Endothelial cell (in vitro differentiated cells): ENCODE measurements around the gene DNAJB5. TPM values are rescaled to one million over a fixed set of nuclear protein-coding genes. Genes with fewer than 3 reads are reported as not detected.
A peak's percentile ranks its signal among the peaks of the same experiment; 100 is the strongest.

Experiments
- DNase-seq: peaks from one replicate; pipeline ENCODE4 v3.0.0; 2021; ENCODE audit warnings: low spot score
- H3K27ac Mint-ChIP-seq: one replicate; pipeline ENCODE4 v1.8.0; 2021; ENCODE audit warnings: mixed read lengths, inconsistent platforms; ENCODE audit not compliant: unreplicated experiment
- H3K27me3 Mint-ChIP-seq: one replicate; pipeline ENCODE4 v1.8.0; 2021; ENCODE audit warnings: mild to moderate bottlenecking, moderate library complexity, mixed read lengths, inconsistent platforms; ENCODE audit not compliant: unreplicated experiment
- H3K36me3 Mint-ChIP-seq: one replicate; pipeline ENCODE4 v1.8.0; 2021; ENCODE audit warnings: mild to moderate bottlenecking, low read depth, mixed read lengths, inconsistent platforms; ENCODE audit not compliant: unreplicated experiment
- H3K4me1 Mint-ChIP-seq: one replicate; pipeline ENCODE4 v1.8.0; 2021; ENCODE audit warnings: mild to moderate bottlenecking, mixed read lengths, inconsistent platforms; ENCODE audit not compliant: unreplicated experiment
- H3K4me3 Mint-ChIP-seq: one replicate; pipeline ENCODE4 v1.8.0; 2021; ENCODE audit warnings: mild to moderate bottlenecking, mixed read lengths, inconsistent platforms; ENCODE audit not compliant: unreplicated experiment
- H3K9me3 Mint-ChIP-seq: one replicate; pipeline ENCODE4 v1.8.0; 2021; ENCODE audit warnings: mixed read lengths, inconsistent platforms; ENCODE audit not compliant: unreplicated experiment
- total RNA-seq: library from RNA; stranded (reverse); fragmentation: NEBNext Ultra II Directional; extraction: Animal tissue kit (Norgen Biotek cat#: 25700); gene quantifications from one replicate; pipeline ENCODE4 v1.2.1, GENCODE V29; 2021; ENCODE audit not compliant: unreplicated experiment
- TF ChIP-seq, protein P1 (sequence below): fragments of 200-600 bp; sonication (generic); IDR thresholded peaks from one replicate; pipeline ENCODE4 v1.5.0; 2021; ENCODE audit warnings: antibody characterized with exemption; ENCODE audit not compliant: unreplicated experiment

DNAJB5 gene
- total RNA-seq, 1 donor from 2014 or later, result 20.4 TPM

DNA sequence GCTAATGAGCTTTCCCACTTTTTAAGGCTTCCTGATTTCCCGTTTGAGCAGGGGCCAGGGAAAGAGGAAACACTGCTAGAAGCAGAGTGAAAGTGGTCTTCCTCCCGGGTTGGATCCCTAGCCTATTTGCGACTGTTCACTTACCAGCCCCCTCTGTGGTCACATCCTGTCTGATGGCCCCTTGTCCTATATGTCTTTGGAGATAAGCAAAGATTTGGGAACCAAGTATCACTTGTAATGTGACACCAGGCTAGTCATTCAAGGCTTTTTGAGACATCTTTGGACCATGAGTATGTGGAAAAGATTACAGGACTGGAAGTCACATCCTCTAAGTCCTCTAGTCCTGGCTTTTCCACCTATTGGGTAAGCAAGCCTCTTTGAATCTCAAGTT, 6.1 kb downstream of the DNAJB5 start:
- no peak for DNase-seq
- Mint-ChIP-seq H3K27me3 (peaks cover 23% of the 10 kb centered on the region), H3K4me1 (peaks cover 60% of the 10 kb centered on the region), H3K9me3 (no peaks in the 10 kb centered on the region), H3K27ac (peak overlapping the region; percentile 81), H3K36me3 (peaks cover 19% of the 10 kb centered on the region), H3K4me3 (no peak overlapping the region)
- TF ChIP-seq, protein P1, sequence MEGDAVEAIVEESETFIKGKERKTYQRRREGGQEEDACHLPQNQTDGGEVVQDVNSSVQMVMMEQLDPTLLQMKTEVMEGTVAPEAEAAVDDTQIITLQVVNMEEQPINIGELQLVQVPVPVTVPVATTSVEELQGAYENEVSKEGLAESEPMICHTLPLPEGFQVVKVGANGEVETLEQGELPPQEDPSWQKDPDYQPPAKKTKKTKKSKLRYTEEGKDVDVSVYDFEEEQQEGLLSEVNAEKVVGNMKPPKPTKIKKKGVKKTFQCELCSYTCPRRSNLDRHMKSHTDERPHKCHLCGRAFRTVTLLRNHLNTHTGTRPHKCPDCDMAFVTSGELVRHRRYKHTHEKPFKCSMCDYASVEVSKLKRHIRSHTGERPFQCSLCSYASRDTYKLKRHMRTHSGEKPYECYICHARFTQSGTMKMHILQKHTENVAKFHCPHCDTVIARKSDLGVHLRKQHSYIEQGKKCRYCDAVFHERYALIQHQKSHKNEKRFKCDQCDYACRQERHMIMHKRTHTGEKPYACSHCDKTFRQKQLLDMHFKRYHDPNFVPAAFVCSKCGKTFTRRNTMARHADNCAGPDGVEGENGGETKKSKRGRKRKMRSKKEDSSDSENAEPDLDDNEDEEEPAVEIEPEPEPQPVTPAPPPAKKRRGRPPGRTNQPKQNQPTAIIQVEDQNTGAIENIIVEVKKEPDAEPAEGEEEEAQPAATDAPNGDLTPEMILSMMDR, result no peak

DNA sequence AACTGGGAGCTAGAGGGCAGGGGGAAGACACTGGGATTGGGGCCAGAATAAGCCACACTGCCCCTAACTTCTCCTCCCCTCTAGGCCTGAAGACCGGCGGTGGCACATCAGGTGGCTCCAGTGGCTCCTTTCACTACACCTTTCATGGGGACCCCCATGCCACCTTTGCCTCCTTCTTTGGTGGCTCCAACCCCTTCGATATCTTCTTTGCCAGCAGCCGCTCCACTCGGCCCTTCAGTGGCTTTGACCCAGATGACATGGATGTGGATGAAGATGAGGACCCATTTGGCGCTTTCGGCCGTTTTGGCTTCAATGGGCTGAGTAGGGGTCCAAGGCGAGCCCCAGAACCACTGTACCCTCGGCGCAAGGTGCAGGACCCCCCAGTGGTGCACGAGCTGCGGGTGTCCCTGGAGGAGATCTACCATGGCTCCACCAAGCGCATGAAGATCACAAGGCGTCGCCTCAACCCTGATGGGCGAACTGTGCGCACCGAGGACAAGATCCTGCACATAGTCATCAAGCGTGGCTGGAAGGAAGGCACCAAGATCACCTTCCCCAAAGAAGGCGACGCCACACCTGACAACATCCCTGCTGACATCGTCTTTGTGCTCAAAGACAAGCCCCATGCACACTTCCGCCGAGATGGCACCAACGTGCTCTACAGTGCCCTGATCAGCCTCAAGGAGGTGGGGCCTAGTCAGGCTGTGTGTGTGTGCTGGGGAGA, 6.8 kb downstream of the DNAJB5 start:
- H3K27ac Mint-ChIP-seq, result peak overlapping the region; percentile 23
- peak overlapping the region; percentile 78 for H3K4me3 Mint-ChIP-seq
- peaks cover 19% of the 10 kb centered on the region for H3K27me3 Mint-ChIP-seq
- TF ChIP-seq, protein P1, result no peak
- DNase-seq, result no peak
- no peaks in the 10 kb centered on the region for H3K9me3 Mint-ChIP-seq
- peaks cover 14% of the 10 kb centered on the region for H3K36me3 Mint-ChIP-seq
- H3K4me1 Mint-ChIP-seq, result peaks cover 60% of the 10 kb centered on the region

DNA sequence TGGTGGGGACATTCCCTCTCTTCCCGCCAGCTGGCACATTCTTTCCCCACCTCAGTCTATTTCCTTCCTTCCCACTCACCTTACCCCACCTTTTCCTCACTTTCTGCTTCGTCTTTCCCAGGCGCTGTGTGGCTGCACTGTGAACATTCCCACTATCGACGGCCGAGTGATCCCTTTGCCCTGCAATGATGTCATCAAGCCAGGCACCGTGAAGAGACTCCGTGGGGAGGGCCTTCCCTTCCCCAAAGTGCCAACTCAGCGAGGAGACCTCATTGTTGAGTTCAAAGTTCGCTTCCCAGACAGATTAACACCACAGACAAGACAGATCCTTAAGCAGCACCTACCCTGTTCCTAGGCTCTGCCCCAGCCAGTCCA, 7.3 kb downstream of the DNAJB5 start:
- Mint-ChIP-seq H3K27ac (peak overlapping the region; percentile 23), H3K36me3 (peaks cover 14% of the 10 kb centered on the region), H3K4me3 (peak overlapping the region; percentile 78), H3K9me3 (no peaks in the 10 kb centered on the region), H3K4me1 (peaks cover 61% of the 10 kb centered on the region), H3K27me3 (peaks cover 19% of the 10 kb centered on the region)
- DNase-seq, result no peak
- TF ChIP-seq, protein P1, result no peak

DNA sequence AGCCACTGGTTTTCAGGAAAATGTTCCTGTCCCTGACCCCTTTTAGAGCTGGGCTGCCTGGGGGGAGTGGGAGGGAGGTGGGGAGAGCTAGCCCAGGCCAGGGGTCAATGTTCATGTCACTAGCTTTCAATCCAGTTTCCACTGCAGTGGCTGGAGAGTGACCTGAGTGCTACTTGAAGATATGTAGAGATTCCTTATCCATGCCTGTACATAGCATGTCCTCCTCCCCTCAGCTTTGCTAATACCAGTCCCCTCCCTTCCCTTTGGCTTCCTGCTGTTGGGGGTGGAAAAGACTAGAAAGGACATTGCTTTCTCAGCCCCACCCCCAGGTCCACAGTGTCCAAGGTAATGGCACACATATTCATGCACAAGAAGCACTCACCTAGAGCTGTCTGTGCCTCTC, 7.8 kb downstream of the DNAJB5 start:
- Mint-ChIP-seq H3K27ac (no peak overlapping the region), H3K4me1 (peaks cover 57% of the 10 kb centered on the region), H3K36me3 (peaks cover 14% of the 10 kb centered on the region), H3K27me3 (peaks cover 17% of the 10 kb centered on the region), H3K4me3 (no peak overlapping the region), H3K9me3 (no peaks in the 10 kb centered on the region)
- no peak for DNase-seq
- TF ChIP-seq, protein P1, result no peak

- peaks cover 14% of the 10 kb centered on the region for H3K27me3 Mint-ChIP-seq
- no peaks in the 10 kb centered on the region for H3K9me3 Mint-ChIP-seq
- TF ChIP-seq, protein P1, result no peak
- no peak overlapping the region for H3K4me3 Mint-ChIP-seq
- no peak overlapping the region for H3K27ac Mint-ChIP-seq
- H3K4me1 Mint-ChIP-seq, result peaks cover 50% of the 10 kb centered on the region
- peaks cover 14% of the 10 kb centered on the region for H3K36me3 Mint-ChIP-seq
- DNase-seq, result no peak
Measured at GRCh38 chr9:34998266-34998665, 8.7 kb downstream of the DNAJB5 start.
